C4-2B (cell line): Measurements from ENCODE around the gene INPP4B.

Experiments used
- CTCF ChIP-seq: fragments of 450-650 bp; conservative IDR thresholded peaks from 2 replicates; pipeline ENCODE4 v1.5.1; 2017; ENCODE audit warnings: mild to moderate bottlenecking
- ZFX ChIP-seq: fragments of 450-650 bp; IDR thresholded peaks from 2 replicates; pipeline ENCODE4 v1.6.1; 2017

GRCh38 chr4:142705820-142706219 is 140.3 kb downstream of the INPP4B start:
- TF ChIP-seq CTCF, result no peak
- TF ChIP-seq ZFX, result no peak
